GM23248 (cell line): ENCODE data around the gene STAC3.

Experiments
- EZH2 ChIP-seq: fragments of 200-600 bp; sonication (generic); IDR thresholded peaks from 2 replicates; pipeline ENCODE4 v1.6.1; 2018; ENCODE audit warnings: antibody characterized with exemption, mild to moderate bottlenecking; ENCODE audit not compliant: insufficient read depth, poor library complexity, severe bottlenecking
- EZH2phosphoT487 ChIP-seq: fragments of 200-600 bp; sonication (generic); IDR thresholded peaks from 2 replicates; pipeline ENCODE4 v1.6.1; 2018; ENCODE audit warnings: antibody characterized with exemption, moderate library complexity, mild to moderate bottlenecking, low read depth; ENCODE audit not compliant: insufficient read depth

DNA sequence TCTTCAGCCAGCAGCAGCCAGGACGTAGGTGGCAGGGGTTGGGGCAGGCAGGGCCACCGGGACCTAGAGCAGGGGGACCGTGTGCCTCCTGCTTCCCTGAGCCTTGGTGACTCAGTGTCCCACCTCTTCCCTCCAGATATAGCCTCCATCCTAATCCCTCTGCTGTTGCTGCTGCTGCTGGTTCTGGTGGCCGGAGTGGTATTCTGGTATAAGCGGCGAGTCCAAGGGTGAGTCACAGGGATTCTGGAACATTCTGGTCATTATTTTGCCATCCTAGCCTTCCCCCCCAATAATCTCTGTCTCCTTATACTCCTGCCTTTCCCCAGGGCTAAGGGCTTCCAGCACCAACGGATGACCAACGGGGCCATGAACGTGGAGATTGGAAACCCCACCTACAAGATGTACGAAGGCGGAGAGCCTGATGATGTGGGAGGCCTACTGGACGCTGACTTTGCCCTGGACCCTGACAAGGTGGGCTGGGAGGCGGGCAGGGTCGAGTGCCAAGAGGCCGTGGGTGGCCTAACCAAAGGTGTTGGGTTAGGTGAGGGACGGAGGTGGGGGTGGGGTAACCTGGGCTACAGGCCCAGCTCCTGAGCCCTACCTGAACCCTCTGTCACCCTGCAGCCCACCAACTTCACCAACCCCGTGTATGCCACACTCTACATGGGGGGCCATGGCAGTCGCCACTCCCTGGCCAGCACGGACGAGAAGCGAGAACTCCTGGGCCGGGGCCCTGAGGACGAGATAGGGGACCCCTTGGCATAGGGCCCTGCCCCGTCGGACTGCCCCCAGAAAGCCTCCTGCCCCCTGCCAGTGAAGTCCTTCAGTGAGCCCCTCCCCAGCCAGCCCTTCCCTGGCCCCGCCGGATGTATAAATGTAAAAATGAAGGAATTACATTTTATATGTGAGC lies 38.9 kb downstream of the STAC3 start:
- TF ChIP-seq EZH2phosphoT487 (no peak), EZH2 (no peak)
